ENCODE data around the gene ADAMTS15. TPM values are rescaled to one million over a fixed set of nuclear protein-coding genes. Genes with fewer than 3 reads are reported as not detected.

Gene ADAMTS15
- total RNA-seq, 1 experiment from 2014 or later: 0.70 TPM

DNA sequence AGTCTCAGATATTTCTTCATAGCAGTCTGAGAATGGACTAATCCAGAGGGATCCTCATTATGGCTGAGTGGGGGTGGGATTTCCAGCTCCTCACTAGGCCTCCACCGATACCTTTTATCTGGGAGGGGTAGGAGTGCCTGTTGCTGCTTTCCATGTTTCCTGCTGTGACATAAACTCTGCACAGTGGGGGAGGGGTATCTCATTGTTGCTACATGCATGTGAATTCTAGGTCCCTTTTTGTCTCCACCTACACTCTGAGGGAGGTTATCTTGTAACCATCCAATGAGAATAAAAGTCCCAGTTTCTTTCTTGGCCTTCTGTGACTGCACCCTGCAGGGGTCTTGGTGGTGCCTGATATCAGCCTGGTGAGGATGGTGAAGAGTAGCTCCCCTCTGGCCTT, 60.5 kb downstream of the ADAMTS15 start:
- Mint-ChIP-seq H3K36me3 (ENCODE audit: insufficient read depth, unreplicated experiment) (no peaks in the 10 kb centered on the region), H3K9me3 (ENCODE audit: unreplicated experiment) (peaks cover 31% of the 10 kb centered on the region), H3K27me3 (ENCODE audit: insufficient read depth, unreplicated experiment) (no peaks in the 10 kb centered on the region), H3K4me3 (ENCODE audit: unreplicated experiment) (no peak overlapping the region), H3K27ac (ENCODE audit: low read depth, unreplicated experiment) (no peak overlapping the region), H3K4me1 (ENCODE audit: insufficient read depth, unreplicated experiment) (no peaks in the 10 kb centered on the region)
- TF ChIP-seq, protein P1, sequence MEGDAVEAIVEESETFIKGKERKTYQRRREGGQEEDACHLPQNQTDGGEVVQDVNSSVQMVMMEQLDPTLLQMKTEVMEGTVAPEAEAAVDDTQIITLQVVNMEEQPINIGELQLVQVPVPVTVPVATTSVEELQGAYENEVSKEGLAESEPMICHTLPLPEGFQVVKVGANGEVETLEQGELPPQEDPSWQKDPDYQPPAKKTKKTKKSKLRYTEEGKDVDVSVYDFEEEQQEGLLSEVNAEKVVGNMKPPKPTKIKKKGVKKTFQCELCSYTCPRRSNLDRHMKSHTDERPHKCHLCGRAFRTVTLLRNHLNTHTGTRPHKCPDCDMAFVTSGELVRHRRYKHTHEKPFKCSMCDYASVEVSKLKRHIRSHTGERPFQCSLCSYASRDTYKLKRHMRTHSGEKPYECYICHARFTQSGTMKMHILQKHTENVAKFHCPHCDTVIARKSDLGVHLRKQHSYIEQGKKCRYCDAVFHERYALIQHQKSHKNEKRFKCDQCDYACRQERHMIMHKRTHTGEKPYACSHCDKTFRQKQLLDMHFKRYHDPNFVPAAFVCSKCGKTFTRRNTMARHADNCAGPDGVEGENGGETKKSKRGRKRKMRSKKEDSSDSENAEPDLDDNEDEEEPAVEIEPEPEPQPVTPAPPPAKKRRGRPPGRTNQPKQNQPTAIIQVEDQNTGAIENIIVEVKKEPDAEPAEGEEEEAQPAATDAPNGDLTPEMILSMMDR (IDR thresholded peaks at IDR 0.05; ENCODE audit: unreplicated experiment): no peak
- POLR2A ChIA-PET: no interaction called here
- CTCF ChIA-PET: no interaction called here
- intact Hi-C loops (cut with micrococcal nuclease): no loop called here
- no TSS peak for BruUV-seq (replicated peaks)
- DNase-seq (ENCODE audit: unreplicated experiment): no peak

DNA sequence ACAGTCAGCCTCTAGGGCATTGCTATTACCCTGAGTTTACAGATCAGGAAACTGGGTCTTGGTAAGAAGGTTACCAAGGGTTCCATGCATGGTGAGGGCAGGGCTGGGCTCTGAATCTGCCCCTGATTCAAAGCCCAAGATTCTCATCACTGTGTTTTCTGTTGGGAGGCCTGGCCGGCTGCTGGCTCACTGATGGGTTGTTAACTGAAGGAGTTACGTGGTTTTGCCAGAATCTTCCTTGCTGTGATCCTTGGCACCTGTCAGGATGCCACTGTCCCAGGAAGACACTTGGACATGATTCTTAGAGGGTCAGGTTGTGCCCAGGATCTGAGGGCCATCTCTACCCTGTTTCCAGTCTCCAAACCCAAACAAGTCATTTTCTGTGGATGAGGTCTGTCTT, 61.5 kb downstream of the ADAMTS15 start:
- BruUV-seq (replicated peaks): no TSS peak
- POLR2A ChIA-PET: no interaction called here
- Mint-ChIP-seq H3K9me3 (ENCODE audit: unreplicated experiment) (peaks cover 23% of the 10 kb centered on the region), H3K4me1 (ENCODE audit: insufficient read depth, unreplicated experiment) (no peaks in the 10 kb centered on the region), H3K27me3 (ENCODE audit: insufficient read depth, unreplicated experiment) (no peaks in the 10 kb centered on the region), H3K27ac (ENCODE audit: low read depth, unreplicated experiment) (no peak overlapping the region), H3K36me3 (ENCODE audit: insufficient read depth, unreplicated experiment) (no peaks in the 10 kb centered on the region), H3K4me3 (ENCODE audit: unreplicated experiment) (no peak overlapping the region)
- DNase-seq (ENCODE audit: unreplicated experiment): no peak
- intact Hi-C loops (cut with micrococcal nuclease): no loop called here
- TF ChIP-seq, protein P1 (IDR thresholded peaks at IDR 0.05; ENCODE audit: unreplicated experiment): no peak
- CTCF ChIA-PET: no interaction called here

DNA sequence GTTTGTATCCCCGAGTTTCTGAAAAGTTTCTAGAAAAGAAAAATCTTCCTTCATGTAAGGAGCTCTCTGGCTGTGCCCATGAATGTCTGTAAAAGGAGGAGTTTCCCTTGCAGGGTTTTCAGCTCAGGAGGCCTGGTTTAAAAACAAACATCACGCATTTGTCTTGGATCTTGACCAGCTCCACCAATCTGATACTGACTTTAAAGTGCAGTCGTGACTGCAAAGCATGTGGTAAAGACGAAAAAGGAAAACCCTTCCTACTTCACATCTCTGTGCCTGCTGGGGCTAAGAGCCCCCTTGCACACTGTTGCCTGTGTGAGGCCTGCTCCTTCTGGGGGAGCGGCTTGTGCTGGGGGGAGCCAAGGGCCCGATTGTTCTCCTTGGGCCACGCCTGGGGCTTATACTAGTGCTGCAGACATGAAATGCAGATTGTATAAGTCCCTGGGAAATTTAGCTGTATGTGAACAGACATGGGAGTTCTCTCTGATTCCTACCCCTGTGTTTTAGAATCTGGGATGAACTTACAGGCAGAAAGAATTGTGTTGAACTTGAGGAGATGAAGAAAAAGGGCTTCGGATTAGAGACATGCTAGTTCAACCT, 62.1 kb downstream of the ADAMTS15 start:
- no peak for DNase-seq (ENCODE audit: unreplicated experiment)
- POLR2A ChIA-PET: interaction anchor here (1.2 kb wide), 1 partner anchor 9 kb away, joined by 3 read pairs; no protein-coding TSS in a partner anchor
- H3K4me3 Mint-ChIP-seq (ENCODE audit: unreplicated experiment): no peak overlapping the region

DNA sequence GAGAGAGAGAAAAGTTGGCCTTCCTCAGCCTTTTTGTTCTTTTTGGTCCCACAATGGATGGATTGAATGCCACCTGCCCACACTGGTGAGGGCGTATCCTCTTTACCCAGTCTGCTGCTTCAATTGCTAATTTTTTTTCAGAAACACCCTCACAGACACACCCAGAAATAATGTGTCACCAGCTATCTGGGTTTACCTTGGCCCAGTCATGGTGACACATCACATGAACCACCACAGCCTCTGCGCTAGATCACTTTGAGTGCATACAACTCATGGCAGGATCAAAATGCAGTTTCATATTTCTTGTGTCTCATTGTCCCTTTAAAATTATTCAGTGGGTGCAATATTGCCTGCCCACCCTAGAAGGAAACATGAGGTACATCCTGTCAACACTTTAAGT, 63.3 kb downstream of the ADAMTS15 start:
- TF ChIP-seq, protein P1 (IDR thresholded peaks at IDR 0.05; ENCODE audit: unreplicated experiment): no peak
- Mint-ChIP-seq H3K27me3 (ENCODE audit: insufficient read depth, unreplicated experiment) (no peaks in the 10 kb centered on the region), H3K4me1 (ENCODE audit: insufficient read depth, unreplicated experiment) (no peaks in the 10 kb centered on the region), H3K36me3 (ENCODE audit: insufficient read depth, unreplicated experiment) (no peaks in the 10 kb centered on the region), H3K4me3 (ENCODE audit: unreplicated experiment) (no peak overlapping the region), H3K27ac (ENCODE audit: low read depth, unreplicated experiment) (no peak overlapping the region), H3K9me3 (ENCODE audit: unreplicated experiment) (peaks cover 8% of the 10 kb centered on the region)
- no peak for DNase-seq (ENCODE audit: unreplicated experiment)
- intact Hi-C loops (cut with micrococcal nuclease): no loop called here
- CTCF ChIA-PET: interaction anchor here (1.6 kb wide), 1 partner anchor 22 kb away, joined by 4 read pairs; no protein-coding TSS in a partner anchor
- BruUV-seq (replicated peaks): no TSS peak
- POLR2A ChIA-PET: interaction anchor here (0.6 to 1.2 kb wide), 2 partner anchors 11 to 167 kb away, joined by 3 to 5 read pairs; no protein-coding TSS in a partner anchor

More for the DNA sequence above, 62.1 kb downstream of the ADAMTS15 start:
- peaks cover 18% of the 10 kb centered on the region for H3K9me3 Mint-ChIP-seq (ENCODE audit: unreplicated experiment)
- H3K36me3 Mint-ChIP-seq (ENCODE audit: insufficient read depth, unreplicated experiment): no peaks in the 10 kb centered on the region
- intact Hi-C loops (cut with micrococcal nuclease): no loop called here
- CTCF ChIA-PET: interaction anchor here (1.0 to 1.6 kb wide), 3 partner anchors 20 to 76 kb away, joined by 3 to 4 read pairs (median 3); partner anchors contain the start of gene ADAMTS15
- BruUV-seq (replicated peaks): no TSS peak
- TF ChIP-seq, protein P1 (IDR thresholded peaks at IDR 0.05; ENCODE audit: unreplicated experiment): no peak
- no peaks in the 10 kb centered on the region for H3K4me1 Mint-ChIP-seq (ENCODE audit: insufficient read depth, unreplicated experiment)
- no peak overlapping the region for H3K27ac Mint-ChIP-seq (ENCODE audit: low read depth, unreplicated experiment)
- H3K27me3 Mint-ChIP-seq (ENCODE audit: insufficient read depth, unreplicated experiment): no peaks in the 10 kb centered on the region
